Ascending aorta (tissue), 2 donors: ENCODE measurements around the gene PTPRG. TPM values are rescaled to one million over a fixed set of nuclear protein-coding genes. Genes with fewer than 3 reads are reported as not detected.

Source experiments
- DNase-seq, 2 donors: peaks; one replicate each; pipeline ENCODE4 v3.0.0-alpha.2; 2019; ENCODE audit warnings: low spot score in 2 of 2
- H3K27ac ChIP-seq, 2 donors: fragments of 200-600 bp; sonication (generic); one replicate each; pipeline ENCODE4 v1.5.1; 2016 to 2017; ENCODE audit warnings: mild to moderate bottlenecking in 1 of 2
- H3K27me3 ChIP-seq: fragments of 200-600 bp; sonication (generic); one replicate; pipeline ENCODE4 v1.5.1; 2017
- H3K36me3 ChIP-seq, 2 donors: fragments of 200-600 bp; sonication (generic); one replicate each; pipeline ENCODE4 v1.5.1; 2016
- H3K4me1 ChIP-seq, 2 donors: fragments of 200-600 bp; sonication (generic); one replicate each; pipeline ENCODE4 v1.5.1; 2016 to 2017; ENCODE audit warnings: mild to moderate bottlenecking in 1 of 2
- H3K4me3 ChIP-seq, 2 donors: fragments of 200-600 bp; sonication (generic); one replicate each; pipeline ENCODE4 v1.5.1; 2016 to 2017; ENCODE audit warnings: mild to moderate bottlenecking in 1 of 2
- H3K9me3 ChIP-seq, 2 donors: fragments of 200-600 bp; sonication (generic); one replicate each; pipeline ENCODE4 v1.5.1; 2016
- CTCF ChIP-seq, 3 experiments: fragments of 200-600 bp in 2 of 3; fragments of 450-650 bp in 1 of 3; sonication (generic) in 2 of 3; IDR thresholded peaks; one replicate each; pipeline ENCODE4 v1.5.1; 2016 to 2019; ENCODE audit warnings: antibody characterized with exemption in 3 of 3, mild to moderate bottlenecking in 1 of 3, moderate library complexity in 1 of 3
- intact Hi-C: fragments of 100-400 bp; cut with DNase I; formaldehyde crosslinking; loops from one replicate; pipeline ENCODE4 v1.15.1; 2023
- total RNA-seq: library from RNA; depleted of rRNA; stranded (reverse); fragments of >200 nt; gene quantifications from one replicate; pipeline ENCODE4 v1.1.0, GENCODE V29; 2016

The PTPRG gene
- total RNA-seq, 1 donor from 2014 or later, result 129 TPM

- Histone ChIP-seq H3K36me3 (no peaks in the 10 kb centered on the region), H3K9me3 (no peaks in the 10 kb centered on the region), H3K4me1 (peaks cover 5 to 24% of the 10 kb centered on the region in 2 donors), H3K4me3 (peak overlapping the region in 1 of 2 donors; percentile 35), H3K27me3 (no peaks in the 10 kb centered on the region), H3K27ac (peak overlapping the region; percentile 76 to 80)
- intact Hi-C loops, result loop anchor here (5.0 kb wide), 1 partner anchor 260 kb away; the partner anchor contains the start of gene PTPRG
- DNase-seq, result no peak
- TF ChIP-seq CTCF (IDR thresholded peaks at IDR 0.05), result no peak
These were observed 260.5 kb downstream of the PTPRG start for GRCh38 chr3:61821823-61822251.

DNA sequence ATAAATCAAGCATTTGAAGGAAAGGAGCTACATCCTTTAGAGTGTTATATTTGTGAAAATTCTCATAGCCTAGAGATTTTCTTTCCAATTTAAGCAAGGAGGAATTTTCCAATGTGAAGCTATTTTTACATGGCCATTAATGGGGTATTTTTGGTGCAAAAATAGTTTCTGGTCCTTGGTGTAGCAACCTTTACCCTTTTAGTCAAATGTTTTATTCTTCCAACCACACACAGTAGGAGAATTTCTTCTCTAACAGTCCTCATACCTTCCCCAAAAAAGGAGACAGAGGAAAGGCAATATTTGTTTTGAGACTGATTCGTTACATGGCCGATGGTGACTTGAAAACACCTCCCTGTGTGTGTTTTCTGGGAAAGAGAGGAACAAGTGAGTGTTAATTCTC, 261.2 kb downstream of the PTPRG start:
- Histone ChIP-seq H3K9me3 (no peaks in the 10 kb centered on the region), H3K27me3 (no peaks in the 10 kb centered on the region), H3K4me3 (peak overlapping the region in 1 of 2 donors; percentile 35), H3K36me3 (no peaks in the 10 kb centered on the region), H3K4me1 (peaks cover 5 to 29% of the 10 kb centered on the region in 2 donors), H3K27ac (peak overlapping the region; percentile 76 to 80)
- TF ChIP-seq CTCF (IDR thresholded peaks at IDR 0.05), result no peak
- DNase-seq, result no peak
- intact Hi-C loops, result loop anchor here (5.0 kb wide), 1 partner anchor 260 kb away; the partner anchor contains the start of gene PTPRG

GRCh38 chr3:61824553-61825135, 263.3 kb downstream of the PTPRG start:
- H3K4me1 ChIP-seq, result peaks cover 20 to 45% of the 10 kb centered on the region in 2 donors
- no peaks in the 10 kb centered on the region for H3K36me3 ChIP-seq
- DNase-seq, result no peak
- no peak overlapping the region for H3K4me3 ChIP-seq
- H3K9me3 ChIP-seq, result no peaks in the 10 kb centered on the region
- intact Hi-C loops, result loop anchor here (5.0 kb wide), 1 partner anchor 262 kb away; the partner anchor contains the start of gene PTPRG
- H3K27ac ChIP-seq, result peak overlapping the region in 1 of 2 donors; percentile 37
- TF ChIP-seq CTCF (IDR thresholded peaks at IDR 0.05), result no peak
- no peaks in the 10 kb centered on the region for H3K27me3 ChIP-seq

DNA sequence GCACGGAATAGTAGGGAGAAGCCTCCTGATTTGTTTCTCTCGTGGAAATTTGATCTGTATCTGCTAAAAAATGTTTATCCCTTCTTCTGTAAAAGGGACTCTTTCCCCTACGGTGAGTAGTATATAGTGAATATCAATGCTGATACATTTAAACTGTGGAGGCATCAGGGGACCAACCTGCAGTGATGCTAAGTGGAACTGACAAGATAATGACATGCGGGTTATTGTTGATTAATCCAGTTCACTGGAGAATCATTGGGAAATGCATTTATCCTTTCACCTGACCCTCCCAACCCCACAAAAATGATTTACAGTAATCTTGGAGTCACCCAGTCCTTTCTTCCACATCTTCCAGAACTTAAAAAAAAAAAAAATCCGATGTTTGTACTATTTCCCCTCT, 264.8 kb downstream of the PTPRG start:
- no peak for TF ChIP-seq CTCF (IDR thresholded peaks at IDR 0.05)
- intact Hi-C loops, result no loop called here
- H3K4me1 ChIP-seq, result peaks cover 18 to 35% of the 10 kb centered on the region in 2 donors
- H3K4me3 ChIP-seq, result no peak overlapping the region
- no peak for DNase-seq
- H3K27me3 ChIP-seq, result no peaks in the 10 kb centered on the region
- H3K9me3 ChIP-seq, result no peaks in the 10 kb centered on the region
- H3K27ac ChIP-seq, result no peak overlapping the region
- no peaks in the 10 kb centered on the region for H3K36me3 ChIP-seq

- no peaks in the 10 kb centered on the region for H3K9me3 ChIP-seq
- DNase-seq, result no peak
- H3K4me1 ChIP-seq, result peaks cover 15 to 35% of the 10 kb centered on the region in 2 donors
- H3K36me3 ChIP-seq, result no peaks in the 10 kb centered on the region
- H3K27me3 ChIP-seq, result no peaks in the 10 kb centered on the region
- H3K4me3 ChIP-seq, result no peak overlapping the region
- intact Hi-C loops, result no loop called here
- no peak for TF ChIP-seq CTCF (IDR thresholded peaks at IDR 0.05)
- peak overlapping the region; percentile 83 to 93 for H3K27ac ChIP-seq
These were observed 267.0 kb downstream of the PTPRG start for GRCh38 chr3:61828184-61828874.
